NCI-H69 (cell line): ENCODE measurements around the gene CGB5.

Source experiments
- DNase-seq: peaks from one replicate; lab custom pipeline; 2025; lab: John Stamatoyannopoulos, UW

CGB5 gene

GRCh38 chr19:49043548-49043947, at the start of gene CGB5:
TSS of gene CGB5 (plus strand) at chr19:49043848. CDS start at chr19:49044210, 362 bp downstream.
- peak; percentile 18 for DNase-seq

DNA sequence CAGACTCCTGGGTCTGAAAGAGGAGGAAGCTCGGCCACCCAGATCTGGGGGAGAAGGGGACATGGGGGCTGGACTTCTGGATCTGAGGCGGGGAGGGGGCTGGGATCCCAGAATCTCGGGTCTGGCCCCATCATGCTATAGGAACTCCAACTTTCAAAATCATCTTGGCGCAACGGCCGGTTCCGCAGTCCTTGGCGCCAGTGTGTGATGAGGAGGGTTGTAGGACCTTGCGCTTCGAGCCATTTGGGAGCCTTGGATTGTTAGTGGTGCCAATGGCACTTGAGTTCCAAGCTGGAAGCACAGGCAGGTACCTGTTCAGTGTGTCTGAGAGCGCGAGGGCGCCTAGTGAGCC, 49.6 kb upstream of the CGB5 start:
- peak; percentile 43 for DNase-seq

DNA sequence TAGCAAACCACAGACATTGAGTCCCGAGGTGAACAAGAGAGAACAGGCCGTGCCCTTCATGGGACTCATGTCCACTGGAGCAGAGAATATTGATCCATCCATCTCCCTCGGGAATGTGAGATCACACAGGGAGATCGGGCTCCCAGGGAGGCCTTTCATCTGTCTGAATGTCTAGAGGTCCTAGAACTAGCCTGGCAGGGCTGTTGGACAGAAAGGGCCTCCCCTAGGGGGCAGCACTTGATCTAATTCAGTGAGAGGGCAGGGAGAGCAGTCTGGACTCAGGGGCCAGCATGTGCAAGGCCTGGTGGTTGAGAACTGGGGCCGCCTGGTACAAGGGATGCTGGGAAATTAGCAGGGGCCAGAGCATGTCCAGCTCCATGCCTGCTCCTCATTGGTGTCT, 45.7 kb upstream of the CGB5 start:
- peak; percentile 76 for DNase-seq

DNA sequence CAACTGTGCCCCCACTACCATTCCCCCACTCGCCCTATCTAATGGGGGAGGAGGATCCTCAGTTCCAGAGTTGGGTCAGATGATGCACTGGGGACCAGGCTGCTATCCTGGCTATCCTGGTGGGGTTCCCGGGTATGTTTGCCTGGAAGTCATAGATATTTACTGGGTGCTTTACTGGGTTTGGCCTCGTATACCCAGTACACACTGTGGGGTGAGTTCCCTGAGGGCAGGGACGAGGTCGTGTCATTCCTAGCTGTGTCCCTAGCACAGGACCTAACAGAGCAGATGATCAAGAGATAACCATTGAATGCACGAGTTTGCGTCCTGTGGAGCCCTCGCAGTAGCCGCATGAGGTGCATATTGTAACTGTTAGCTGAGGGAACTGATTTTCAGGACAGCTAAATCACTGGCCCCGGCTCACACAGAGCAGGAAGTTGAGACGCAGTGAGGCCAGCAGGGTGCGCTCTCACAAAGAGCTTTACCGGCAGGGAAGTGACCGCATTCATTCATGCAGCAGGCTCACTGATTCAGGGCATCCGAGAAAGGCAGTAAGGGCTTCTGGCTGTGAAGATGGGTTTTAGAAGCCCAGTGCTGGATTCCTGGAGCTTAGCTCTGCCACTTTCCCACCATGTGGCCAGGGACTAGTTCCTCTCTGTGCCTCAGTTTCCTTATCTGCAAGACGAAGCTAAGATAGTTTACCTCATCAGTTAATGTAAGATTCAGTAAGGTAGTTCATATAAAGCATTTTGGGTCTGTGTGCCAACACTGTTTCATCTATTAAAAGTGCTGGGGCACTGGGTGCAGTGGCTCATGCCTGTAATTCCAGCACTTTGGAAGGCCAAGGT, 43.9 kb upstream of the CGB5 start:
- DNase-seq = peak; percentile 53

GRCh38 chr19:49004133-49004532, 39.5 kb upstream of the CGB5 start:
- no peak for DNase-seq

DNA sequence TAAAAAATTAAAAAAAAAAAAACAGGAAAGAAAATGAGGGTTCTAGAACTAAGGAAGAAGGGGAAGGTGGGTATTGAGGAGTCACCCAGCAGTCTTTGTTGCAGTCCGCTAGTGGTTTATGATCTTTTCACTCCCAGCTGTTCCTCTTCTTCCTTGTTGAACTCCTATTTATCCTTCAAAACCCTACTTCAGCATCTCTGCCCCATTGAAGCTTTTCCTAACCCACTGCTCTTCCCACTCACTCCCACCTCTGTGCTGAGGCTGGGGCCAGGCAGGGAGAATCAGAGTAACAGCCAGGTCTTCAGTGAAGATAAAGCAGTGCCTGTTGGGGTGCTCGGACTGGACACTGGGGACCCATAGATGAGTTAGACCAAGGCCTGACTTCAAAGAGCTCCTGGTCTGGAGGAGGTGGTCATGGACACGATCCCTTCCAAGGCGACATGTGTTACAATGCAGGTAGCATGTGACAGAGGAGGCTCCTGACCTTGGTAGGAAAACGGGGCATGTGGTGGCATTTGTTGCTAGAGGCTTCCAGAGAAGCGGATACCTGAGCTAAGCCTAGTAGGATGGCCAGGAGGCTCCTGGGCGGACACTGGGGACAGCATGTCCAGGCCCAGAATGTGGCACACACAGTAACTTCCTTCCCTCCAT, 38.6 kb upstream of the CGB5 start:
- DNase-seq = no peak

DNA sequence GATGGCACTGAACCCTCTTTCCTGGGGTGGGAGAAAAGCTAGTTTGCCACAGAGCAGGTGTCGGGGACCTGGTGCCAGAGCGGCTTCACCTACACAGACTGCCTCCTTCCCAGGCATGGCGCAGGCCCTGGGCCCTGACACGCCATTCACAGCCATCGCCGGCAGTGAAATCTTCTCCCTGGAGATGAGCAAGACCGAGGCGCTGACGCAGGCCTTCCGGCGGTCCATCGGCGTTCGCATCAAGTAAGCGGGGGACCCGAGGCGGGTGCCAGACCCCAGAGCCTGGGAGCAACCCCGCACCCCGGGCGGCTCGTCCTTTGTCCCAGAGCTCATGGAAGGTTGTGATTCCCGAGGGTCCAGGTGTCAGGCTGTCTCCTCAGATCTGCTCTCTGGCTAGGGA, 36.7 kb upstream of the CGB5 start:
- no peak for DNase-seq

DNA sequence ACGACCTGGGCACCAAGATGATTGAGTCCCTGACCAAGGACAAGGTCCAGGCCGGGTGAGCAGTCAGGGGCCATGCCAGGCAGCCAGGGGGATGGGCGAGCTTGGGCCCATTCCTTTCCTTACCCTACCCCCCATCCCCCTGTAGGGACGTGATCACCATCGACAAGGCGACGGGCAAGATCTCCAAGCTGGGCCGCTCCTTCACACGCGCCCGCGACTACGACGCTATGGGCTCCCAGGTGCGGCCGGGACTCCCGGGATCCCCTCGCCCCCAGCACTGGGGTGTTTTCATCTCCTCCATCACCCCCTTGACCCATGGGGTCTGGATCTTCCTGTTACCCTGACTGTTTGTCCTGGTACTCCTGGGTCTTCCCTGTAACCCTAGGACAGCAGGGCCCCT, 33.8 kb upstream of the CGB5 start:
- DNase-seq = no peak

DNA sequence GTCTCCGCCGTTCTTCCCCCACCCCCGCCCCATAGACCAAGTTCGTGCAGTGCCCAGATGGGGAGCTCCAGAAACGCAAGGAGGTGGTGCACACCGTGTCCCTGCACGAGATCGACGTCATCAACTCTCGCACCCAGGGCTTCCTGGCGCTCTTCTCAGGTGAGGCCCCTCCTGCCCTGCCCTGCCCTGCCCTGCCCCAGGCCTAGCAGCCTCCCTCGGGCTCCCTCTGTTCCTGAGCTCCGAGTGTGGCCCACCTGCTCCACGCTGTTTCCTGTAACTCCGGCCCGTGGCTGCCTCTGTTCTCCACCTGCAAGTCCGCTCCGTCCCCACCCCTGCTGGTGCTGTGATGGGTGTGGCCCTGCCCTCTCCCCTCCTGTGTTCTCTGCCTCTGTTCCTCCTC, 33.2 kb upstream of the CGB5 start:
- DNase-seq = no peak

DNA sequence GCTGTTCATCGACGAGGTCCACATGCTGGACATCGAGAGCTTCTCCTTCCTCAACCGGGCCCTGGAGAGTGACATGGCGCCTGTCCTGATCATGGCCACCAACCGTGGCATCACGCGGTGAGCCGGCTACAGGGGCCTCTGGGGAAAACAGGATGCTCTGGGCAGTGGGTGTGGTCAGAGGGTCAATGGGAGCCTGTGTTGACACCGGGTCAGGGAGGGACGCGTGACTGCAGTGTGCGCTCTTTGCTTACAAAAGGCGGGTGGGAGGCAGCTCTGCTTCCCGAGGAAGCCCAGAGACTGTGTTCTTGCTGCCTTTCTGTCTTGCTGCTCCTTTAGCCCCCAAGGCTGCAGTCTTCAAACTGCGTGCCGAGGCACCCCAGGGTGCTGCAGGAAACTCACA, 32.5 kb upstream of the CGB5 start:
- DNase-seq = no peak

DNA sequence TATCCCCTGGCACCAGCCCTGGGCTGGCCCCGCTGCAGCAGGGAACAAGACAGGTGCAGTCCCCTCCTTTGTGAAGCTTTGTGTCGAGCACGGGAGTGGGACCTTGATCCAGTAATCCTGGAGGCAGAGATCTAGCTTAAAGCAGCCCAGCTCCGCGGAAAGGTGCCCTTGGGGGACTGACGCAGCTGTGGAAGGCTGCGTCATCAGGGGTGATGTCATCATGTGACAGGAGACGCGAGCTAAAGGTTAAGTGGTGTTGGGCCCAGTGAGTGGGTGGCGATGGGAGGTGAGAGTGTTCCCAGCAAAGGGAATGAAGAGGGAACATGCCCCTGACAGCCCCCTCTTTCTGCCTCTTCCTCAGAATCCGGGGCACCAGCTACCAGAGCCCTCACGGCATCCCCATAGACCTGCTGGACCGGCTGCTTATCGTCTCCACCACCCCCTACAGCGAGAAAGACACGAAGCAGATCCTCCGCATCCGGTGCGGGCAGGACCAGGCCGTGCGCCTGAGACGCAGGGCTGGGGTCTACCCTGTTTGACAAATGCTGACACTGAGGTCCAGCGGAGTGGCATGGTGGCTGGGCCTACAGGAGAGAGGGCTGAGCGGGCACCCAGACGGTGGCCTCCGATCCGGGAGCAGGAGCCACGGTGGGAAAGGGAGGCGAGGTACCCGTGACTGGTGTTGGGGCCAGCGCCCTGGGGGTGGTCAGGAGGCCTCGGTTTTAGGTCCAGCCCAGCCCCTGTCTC, 29.4 kb upstream of the CGB5 start:
- no peak for DNase-seq

GRCh38 chr19:49014870-49015255, 28.8 kb upstream of the CGB5 start:
- no peak for DNase-seq

- DNase-seq = no peak
These were observed 27.4 kb upstream of the CGB5 start for GRCh38 chr19:49016067-49016839.

GRCh38 chr19:49017041-49017665, 26.5 kb upstream of the CGB5 start, which contains the start of gene LHB:
TSS of gene LHB (minus strand) at chr19:49017091. CDS start at chr19:49017081, 10 bp downstream.
- DNase-seq = no peak

DNA sequence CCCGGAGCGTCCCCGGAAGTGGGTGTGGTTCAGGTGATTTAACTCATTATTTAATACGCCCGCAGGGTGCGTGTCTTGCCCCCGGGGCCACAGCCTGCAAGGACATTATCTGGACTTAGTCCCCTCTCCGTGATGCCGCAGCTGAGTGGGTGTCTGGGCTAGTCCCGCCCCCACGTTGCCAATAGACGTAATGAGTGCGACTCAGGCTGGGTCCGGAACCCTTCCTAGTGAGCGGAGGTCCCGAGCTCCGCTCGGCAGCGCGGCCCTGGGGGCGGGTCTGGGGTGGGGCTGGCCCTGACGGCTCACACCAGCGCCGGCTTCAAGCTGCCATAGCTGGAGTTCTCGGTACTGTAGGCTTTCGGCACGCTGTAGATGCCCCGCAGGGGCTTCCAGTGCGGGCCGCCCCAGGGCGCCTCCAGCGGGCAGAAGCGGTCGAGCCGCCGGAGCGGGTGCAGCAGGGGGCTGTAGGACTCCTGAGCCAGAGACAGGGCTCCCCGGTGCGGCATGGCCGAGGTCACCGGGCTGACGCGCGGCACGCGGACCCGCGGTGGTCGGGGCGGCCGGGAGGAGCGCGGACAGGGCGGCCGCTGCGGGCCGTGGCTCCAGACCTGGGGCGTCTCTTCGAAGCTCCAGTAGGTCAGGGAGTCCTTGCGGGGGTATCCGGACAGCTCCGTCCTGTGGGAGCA, 25.8 kb upstream of the CGB5 start:
- DNase-seq = peak; percentile 82

DNA sequence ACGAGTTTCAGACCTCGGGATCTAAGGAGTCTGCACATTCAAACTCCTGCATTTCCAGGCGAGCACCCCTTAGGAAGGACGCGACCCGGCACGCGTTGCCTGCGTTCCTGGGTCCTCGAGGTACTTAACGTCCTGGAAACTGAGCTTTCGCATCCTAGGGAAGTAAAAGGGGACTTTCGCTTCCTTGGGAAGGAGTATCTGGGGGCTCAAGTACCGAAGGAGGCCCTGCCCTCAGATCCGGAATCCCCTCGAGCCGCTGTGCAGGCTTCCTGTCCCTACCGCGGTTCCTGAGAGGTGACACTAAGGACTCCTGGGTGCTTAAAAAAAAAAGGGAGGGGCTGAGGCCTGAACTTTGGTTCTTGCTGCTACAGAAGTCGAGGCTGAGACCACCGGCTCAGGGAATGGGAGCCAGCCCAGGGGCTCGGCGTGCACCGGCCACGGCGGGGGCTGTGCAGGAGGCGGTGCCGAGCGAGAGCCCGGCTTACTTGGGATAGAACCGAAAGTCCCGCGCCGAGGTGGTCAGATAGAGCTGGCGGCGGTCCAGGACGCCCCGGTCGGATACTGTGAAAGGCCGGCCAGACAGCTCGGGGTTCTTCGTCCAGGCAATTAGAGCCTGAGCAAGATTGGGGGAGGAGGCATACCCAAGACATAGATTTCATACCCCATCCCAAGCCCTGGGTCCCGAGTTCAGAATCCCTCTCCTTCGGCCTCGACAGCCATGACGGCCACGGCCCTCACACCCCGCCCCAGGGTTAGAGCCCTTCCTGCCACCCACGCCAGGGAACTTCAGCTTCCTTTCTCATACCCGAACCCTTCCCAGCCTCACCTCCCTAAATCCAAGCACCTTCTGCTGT, 25.0 kb upstream of the CGB5 start:
- peak; percentile 28 for DNase-seq

DNA sequence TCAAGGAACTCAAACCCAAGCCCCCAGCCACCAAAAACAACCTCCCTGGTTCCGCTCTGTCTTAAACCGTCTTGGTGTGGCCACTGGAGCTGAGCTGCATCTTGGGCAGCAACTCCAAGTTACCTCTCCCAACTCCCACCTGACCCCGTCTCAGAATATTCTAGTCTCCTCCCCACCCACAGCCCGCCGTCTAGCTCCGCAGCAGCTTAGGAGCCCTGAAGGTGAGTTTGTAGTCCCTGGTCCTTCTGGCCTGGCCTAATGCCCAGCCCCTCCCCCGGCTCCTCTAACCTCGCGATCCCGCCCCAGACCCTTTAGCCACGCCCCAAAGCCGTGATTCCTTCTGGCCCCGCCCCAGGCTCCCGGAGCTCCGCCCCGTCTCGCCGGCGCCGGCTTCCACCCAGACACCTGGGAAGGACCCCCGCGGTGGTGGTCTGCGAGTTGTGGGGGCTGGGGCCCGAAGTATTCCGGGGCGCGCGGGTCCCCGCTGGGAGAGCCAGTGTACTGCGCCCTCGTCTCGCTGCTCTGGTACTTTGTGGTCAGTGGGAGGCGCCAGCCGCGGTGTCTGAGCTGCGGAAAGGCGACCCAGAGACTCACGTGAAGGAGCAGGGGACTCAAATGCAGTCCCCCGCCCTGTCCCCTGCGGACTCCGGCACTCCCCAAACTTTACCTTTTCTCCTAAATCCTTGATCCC, 24.3 kb upstream of the CGB5 start:
- DNase-seq = peak; percentile 85

- peak; percentile 51 for DNase-seq
These were observed 23.3 kb upstream of the CGB5 start for GRCh38 chr19:49020342-49020741.
